ENCODE results near the gene TBC1D2. TPM values are rescaled to one million over a fixed set of nuclear protein-coding genes. Genes with fewer than 3 reads are reported as not detected.
A peak's percentile ranks its signal among the peaks of the same experiment; 100 is the strongest.

TBC1D2 gene
- total and polyA plus RNA-seq, 2 of the 13 experiments (the other 11 are each of a cell fraction or from before 2014, with no cell fraction given) = 2.0 to 2.8 TPM

- no peak for TF ChIP-seq STAT6 (CRISPR knock-in tag; IDR thresholded peaks at IDR 0.05; ENCODE audit: borderline replicate concordance)
- peak; percentile 53; the same call in 1 of the 2 replicates for TF ChIP-seq SAP130 (CRISPR knock-in tag; IDR thresholded peaks at IDR 0.05; ENCODE audit: low read depth)
- peak; percentile 33; the same call in 1 of the 2 replicates for TF ChIP-seq TFAP4 (IDR thresholded peaks at IDR 0.05; ENCODE audit: borderline replicate concordance, low read depth)
- TF ChIP-seq DNMT1 (CRISPR knock-in tag; IDR thresholded peaks at IDR 0.05) = no peak
- TF ChIP-seq ZNF446 (CRISPR knock-in tag; IDR thresholded peaks at IDR 0.05) = no peak
- TF ChIP-seq POLR2G (IDR thresholded peaks at IDR 0.05; ENCODE audit: low read depth, low read length) = peak; percentile 44; the same call in 1 of the 2 replicates
- TF ChIP-seq ZEB1 (IDR thresholded peaks at IDR 0.05; ENCODE audit: insufficient replicate concordance, low read depth) = no peak
- TF ChIP-seq GATAD1 (CRISPR knock-in tag; IDR thresholded peaks at IDR 0.05) = no peak
- no peak for TF ChIP-seq ZNF567 (CRISPR knock-in tag; IDR thresholded peaks at IDR 0.05; ENCODE audit: borderline replicate concordance)
- TF ChIP-seq PLSCR1 (CRISPR knock-in tag; IDR thresholded peaks at IDR 0.05; ENCODE audit: borderline replicate concordance) = no peak
- peak; percentile 25; the same call in 1 of the 2 replicates for TF ChIP-seq HIC2 (CRISPR knock-in tag; IDR thresholded peaks at IDR 0.05; ENCODE audit: low read depth)
- no peak for TF ChIP-seq CC2D1A (CRISPR knock-in tag; IDR thresholded peaks at IDR 0.05)
- TF ChIP-seq NPAS2 (CRISPR knock-in tag; IDR thresholded peaks at IDR 0.05; ENCODE audit: borderline replicate concordance) = no peak
- TF ChIP-seq MED8 (CRISPR knock-in tag; IDR thresholded peaks at IDR 0.05; ENCODE audit: insufficient replicate concordance) = no peak
- no peak for TF ChIP-seq FIP1L1 (IDR thresholded peaks at IDR 0.05; ENCODE audit: borderline replicate concordance, insufficient read depth, low read depth, low read length)
- TF ChIP-seq ATF5 (CRISPR knock-in tag; IDR thresholded peaks at IDR 0.05; ENCODE audit: low read depth) = no peak
- TF ChIP-seq ZNF281 (CRISPR knock-in tag; IDR thresholded peaks at IDR 0.05; ENCODE audit: borderline replicate concordance) = peak; percentile 79; the same call in 1 of the 2 replicates
- peak; percentile 48; the same call in 1 of the 2 replicates for TF ChIP-seq RXRB (CRISPR knock-in tag; IDR thresholded peaks at IDR 0.05; ENCODE audit: borderline replicate concordance)
- no peak for TF ChIP-seq ZNF674 (CRISPR knock-in tag; IDR thresholded peaks at IDR 0.05; ENCODE audit: low read depth)
These were observed 80.3 kb downstream of the TBC1D2 start (continued) for GRCh38 chr9:98175028-98175569.

All from HepG2 (cell line).